Activated T-helper 1 cell treated with anti-CD3 and anti-CD28 coated beads, Interleukin-12 subunit alpha, Interleukin-12 subunit beta, Interleukin-2, Interleukin-4 antibody, amounts not matched to agents 30 ng/mL and 10 ng/mL and 1 ng/mL, durations not matched to agents 14 hours and 24 hours and 36 hours (primary cell): ENCODE data around the gene TYW5. TPM values are rescaled to one million over a fixed set of nuclear protein-coding genes. Genes with fewer than 3 reads are reported as not detected.

Experiments used
- DNase-seq: peaks from one replicate; pipeline ENCODE4 v3.0.0; 2021; ENCODE audit warnings: low spot score
- H3K27ac Mint-ChIP-seq: one replicate; pipeline ENCODE4 v1.8.0; 2021; ENCODE audit warnings: mild to moderate bottlenecking, mixed read lengths
- H3K27me3 Mint-ChIP-seq: one replicate; pipeline ENCODE4 v1.8.0; 2022; ENCODE audit warnings: mild to moderate bottlenecking, moderate library complexity, mixed read lengths; ENCODE audit not compliant: insufficient read depth
- H3K36me3 Mint-ChIP-seq: one replicate; pipeline ENCODE4 v1.8.0; 2021; ENCODE audit warnings: low read depth, mixed read lengths
- H3K4me1 Mint-ChIP-seq: one replicate; pipeline ENCODE4 v1.8.0; 2021; ENCODE audit warnings: low read depth, mixed read lengths
- H3K4me3 Mint-ChIP-seq: one replicate; pipeline ENCODE4 v1.8.0; 2021; ENCODE audit warnings: mild to moderate bottlenecking, moderate library complexity, mixed read lengths
- H3K9me3 Mint-ChIP-seq: one replicate; pipeline ENCODE4 v1.8.0; 2021; ENCODE audit warnings: mixed read lengths
- intact Hi-C: fragments of 100-400 bp; cut with micrococcal nuclease; formaldehyde crosslinking; loops from one replicate; pipeline ENCODE4 v1.15.1; 2024
- total RNA-seq: library from RNA; stranded (reverse); gene quantifications from 2 replicates; pipeline ENCODE4 v1.2.3, GENCODE V29; 2022

TYW5 gene
- total RNA-seq, 1 donor from 2014 or later: 11.7 TPM

DNA sequence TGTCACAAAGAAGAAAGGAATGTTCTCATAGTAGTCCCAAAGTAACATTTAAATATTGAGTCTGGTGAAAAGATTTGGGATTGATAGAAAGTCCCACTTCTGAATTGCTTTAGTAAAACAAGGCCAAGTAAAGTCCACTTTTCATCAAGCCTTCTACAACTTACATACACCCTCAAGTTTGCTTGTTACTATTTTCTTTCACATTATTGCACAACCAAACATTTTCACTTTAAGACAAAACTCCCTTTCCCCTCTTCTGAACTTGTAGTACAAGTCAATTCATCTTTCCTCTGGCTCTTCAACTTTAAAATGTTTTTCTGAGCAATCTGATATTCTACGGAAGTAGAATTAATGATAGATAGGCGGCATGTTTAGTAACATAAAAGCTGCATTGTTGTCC, 11.1 kb upstream of the TYW5 start:
- no peak for DNase-seq
- Mint-ChIP-seq H3K4me1 (peaks cover 13% of the 10 kb centered on the region), H3K9me3 (no peaks in the 10 kb centered on the region), H3K27ac (no peak overlapping the region), H3K4me3 (no peak overlapping the region), H3K36me3 (peaks cover 40% of the 10 kb centered on the region), H3K27me3 (no peaks in the 10 kb centered on the region)
- intact Hi-C loops: no loop called here

DNA sequence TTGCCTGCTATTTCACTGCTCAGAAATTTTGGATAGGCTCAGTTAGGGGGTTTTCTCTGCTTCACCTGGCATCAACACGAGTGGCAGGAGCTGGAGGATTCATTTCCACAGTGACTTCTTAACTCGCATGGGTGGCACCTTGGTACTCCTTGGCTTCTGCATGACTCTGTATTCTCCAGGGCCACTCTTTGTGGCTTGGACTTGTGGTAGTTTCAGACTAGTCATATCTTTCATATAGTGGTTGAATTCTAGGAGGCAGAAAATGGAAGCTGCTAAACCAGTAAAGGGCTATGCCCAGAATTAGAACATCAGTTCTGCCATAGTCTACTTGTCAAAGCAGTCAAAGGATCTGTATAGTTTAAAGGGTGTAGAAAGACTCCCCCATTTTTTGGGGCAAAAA, 6.9 kb upstream of the TYW5 start:
- Mint-ChIP-seq H3K9me3 (no peaks in the 10 kb centered on the region), H3K4me3 (no peak overlapping the region), H3K27me3 (no peaks in the 10 kb centered on the region), H3K27ac (no peak overlapping the region), H3K4me1 (peaks cover 30% of the 10 kb centered on the region), H3K36me3 (peaks cover 43% of the 10 kb centered on the region)
- intact Hi-C loops: no loop called here
- DNase-seq: no peak

DNA sequence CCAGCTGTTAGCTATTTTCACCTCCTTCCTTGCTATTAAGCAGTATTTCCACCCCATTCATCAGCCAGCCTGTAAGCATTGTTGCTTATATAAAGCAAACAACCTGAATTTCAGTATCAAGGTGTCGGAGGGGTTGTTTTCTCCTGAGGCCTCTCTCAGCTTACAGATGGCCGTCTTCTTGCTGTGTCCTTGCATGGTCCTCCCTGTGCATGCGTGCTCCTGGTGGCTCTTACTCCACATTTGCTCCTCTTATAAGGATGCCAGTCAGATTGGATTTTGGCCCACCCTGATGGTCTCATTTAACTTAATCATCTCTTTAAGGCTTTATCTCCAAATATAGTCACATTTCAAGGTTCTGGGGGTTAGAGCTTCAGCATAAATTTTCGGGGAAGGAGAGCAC, 2.7 kb upstream of the TYW5 start:
- no peaks in the 10 kb centered on the region for H3K9me3 Mint-ChIP-seq

DNA sequence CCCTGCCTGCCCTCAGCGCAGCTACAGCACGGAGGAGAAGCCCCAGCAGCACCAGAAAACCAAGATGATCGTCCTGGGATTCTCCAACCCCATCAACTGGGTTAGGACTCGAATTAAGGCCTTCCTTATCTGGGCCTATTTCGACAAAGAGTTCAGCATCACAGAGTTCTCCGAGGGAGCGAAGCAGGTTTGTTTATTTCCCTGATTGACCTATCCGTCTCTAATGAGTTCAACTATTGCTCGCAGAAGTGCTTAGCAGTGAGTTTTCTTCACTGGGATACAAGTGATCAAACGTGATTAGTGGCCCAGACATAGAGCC, 730 bp upstream of the TYW5 start:
- intact Hi-C loops: loop anchor here (5.0 kb wide), 4 partner anchors 104 to 906 kb away; partner anchors contain the start of genes BZW1, CLK1 and FTCDNL1
- no peaks in the 10 kb centered on the region for H3K9me3 Mint-ChIP-seq
- peak overlapping the region; percentile 99 for H3K4me3 Mint-ChIP-seq

More for the DNA sequence above, 2.7 kb upstream of the TYW5 start:
- H3K27me3 Mint-ChIP-seq: no peaks in the 10 kb centered on the region
- peaks cover 52% of the 10 kb centered on the region for H3K4me1 Mint-ChIP-seq
- peaks cover 35% of the 10 kb centered on the region for H3K36me3 Mint-ChIP-seq
- DNase-seq: no peak
- intact Hi-C loops: loop anchor here (5.0 kb wide), 4 partner anchors 106 to 904 kb away; partner anchors contain the start of genes BZW1, CLK1 and FTCDNL1
- peak overlapping the region; percentile 72 for H3K4me3 Mint-ChIP-seq
- H3K27ac Mint-ChIP-seq: no peak overlapping the region

DNA sequence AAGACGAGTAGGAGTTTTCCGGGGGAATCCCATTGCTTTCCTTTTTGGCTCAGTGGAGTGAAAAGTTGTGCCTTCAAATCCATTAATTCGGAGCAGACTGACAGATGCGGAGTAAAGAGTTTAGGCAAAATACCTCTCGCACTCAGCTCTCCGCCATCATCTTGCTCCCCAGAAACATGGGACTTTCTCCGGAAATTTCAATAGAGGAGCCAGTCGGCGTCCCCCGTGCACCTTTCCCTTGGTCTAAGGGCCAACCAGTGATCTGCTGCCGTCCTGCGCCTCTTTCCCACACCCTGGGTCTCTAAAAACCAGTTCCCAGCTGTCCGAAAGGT, 318 bp downstream of the TYW5 start:
- Mint-ChIP-seq H3K9me3 (no peaks in the 10 kb centered on the region), H3K4me3 (peak overlapping the region; percentile 99), H3K27me3 (no peaks in the 10 kb centered on the region), H3K4me1 (peaks cover 68% of the 10 kb centered on the region), H3K36me3 (peaks cover 35% of the 10 kb centered on the region), H3K27ac (peak overlapping the region; percentile 93)
- DNase-seq: no peak
- intact Hi-C loops: loop anchor here (1.0 to 5.0 kb wide), 9 partner anchors 24 to 907 kb away; partner anchors contain the start of genes BZW1, C2orf69, CLK1 and FTCDNL1

More for the DNA sequence above, 730 bp upstream of the TYW5 start:
- peaks cover 31% of the 10 kb centered on the region for H3K36me3 Mint-ChIP-seq
- DNase-seq: no peak
- peaks cover 57% of the 10 kb centered on the region for H3K4me1 Mint-ChIP-seq
- no peaks in the 10 kb centered on the region for H3K27me3 Mint-ChIP-seq
- peak overlapping the region; percentile 93 for H3K27ac Mint-ChIP-seq

DNA sequence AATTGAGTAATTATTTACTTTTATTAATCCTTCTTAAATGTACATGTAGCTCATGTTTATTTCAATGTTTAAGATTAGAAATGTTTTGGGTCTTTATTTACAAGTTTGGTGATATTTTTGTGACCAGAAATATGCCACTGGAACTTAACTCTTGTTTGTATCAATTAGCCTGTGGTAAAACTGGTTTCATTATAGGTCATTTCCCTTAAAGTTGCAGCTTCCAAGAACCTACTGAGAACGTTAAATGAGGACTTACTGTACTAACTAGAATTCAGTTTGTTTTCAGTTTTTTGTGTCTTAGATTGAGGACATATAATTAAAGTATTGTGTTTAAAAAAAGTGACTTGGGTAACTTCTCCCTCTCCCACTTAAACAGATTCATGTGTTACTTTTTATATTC, 4.3 kb downstream of the TYW5 start:
- H3K4me3 Mint-ChIP-seq: no peak overlapping the region
- H3K4me1 Mint-ChIP-seq: peaks cover 57% of the 10 kb centered on the region
- no peaks in the 10 kb centered on the region for H3K27me3 Mint-ChIP-seq
- intact Hi-C loops: no loop called here
- no peaks in the 10 kb centered on the region for H3K9me3 Mint-ChIP-seq
- H3K36me3 Mint-ChIP-seq: peaks cover 29% of the 10 kb centered on the region
- peak overlapping the region; percentile 61 for H3K27ac Mint-ChIP-seq
- DNase-seq: no peak

DNA sequence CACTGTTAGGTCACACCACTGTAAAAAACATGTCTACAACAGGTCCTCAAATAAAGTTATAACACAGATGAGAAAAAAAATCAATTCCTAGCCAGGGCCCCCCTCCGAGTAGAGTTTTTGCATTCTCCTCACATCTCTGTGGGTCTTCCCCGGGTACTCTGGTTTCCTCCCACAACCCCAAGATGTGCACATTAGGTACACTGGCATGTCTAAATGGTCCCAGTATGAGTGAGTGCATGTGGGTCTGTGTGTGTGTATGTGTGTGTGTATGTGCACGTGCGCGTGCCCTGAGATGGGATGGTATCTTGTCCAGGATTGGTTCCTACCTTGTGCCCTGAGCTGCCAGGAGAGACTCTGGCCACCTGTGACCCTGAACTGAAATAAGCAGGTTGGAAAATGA, 4.9 kb downstream of the TYW5 start:
- H3K4me3 Mint-ChIP-seq: peak overlapping the region; percentile 28
- DNase-seq: no peak
- H3K9me3 Mint-ChIP-seq: no peaks in the 10 kb centered on the region
- H3K27ac Mint-ChIP-seq: peak overlapping the region; percentile 74
- H3K4me1 Mint-ChIP-seq: peaks cover 64% of the 10 kb centered on the region
- peaks cover 34% of the 10 kb centered on the region for H3K36me3 Mint-ChIP-seq
- no peaks in the 10 kb centered on the region for H3K27me3 Mint-ChIP-seq
- intact Hi-C loops: no loop called here

DNA sequence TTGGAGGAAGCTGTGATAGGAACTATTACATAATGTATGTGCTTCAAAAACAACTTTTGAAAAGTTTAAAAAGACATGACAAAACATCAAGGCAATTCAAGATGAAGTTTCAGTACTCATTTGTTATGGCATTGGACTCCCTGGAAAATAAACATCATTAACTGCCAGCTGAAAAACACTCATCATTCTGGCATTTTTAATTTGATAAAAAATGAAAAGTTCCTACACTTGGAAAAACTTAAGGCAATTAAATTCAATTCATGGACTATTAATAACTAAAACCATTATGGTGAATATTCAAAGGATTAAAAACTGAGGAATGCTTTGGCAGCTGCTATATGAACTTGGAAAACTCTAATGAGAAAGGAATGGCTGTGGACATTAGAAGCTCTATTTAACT, 8.5 kb downstream of the TYW5 start:
- Mint-ChIP-seq H3K27me3 (no peaks in the 10 kb centered on the region), H3K36me3 (peaks cover 40% of the 10 kb centered on the region), H3K9me3 (no peaks in the 10 kb centered on the region), H3K4me3 (no peak overlapping the region), H3K4me1 (peaks cover 62% of the 10 kb centered on the region), H3K27ac (no peak overlapping the region)
- intact Hi-C loops: no loop called here
- DNase-seq: no peak

DNA sequence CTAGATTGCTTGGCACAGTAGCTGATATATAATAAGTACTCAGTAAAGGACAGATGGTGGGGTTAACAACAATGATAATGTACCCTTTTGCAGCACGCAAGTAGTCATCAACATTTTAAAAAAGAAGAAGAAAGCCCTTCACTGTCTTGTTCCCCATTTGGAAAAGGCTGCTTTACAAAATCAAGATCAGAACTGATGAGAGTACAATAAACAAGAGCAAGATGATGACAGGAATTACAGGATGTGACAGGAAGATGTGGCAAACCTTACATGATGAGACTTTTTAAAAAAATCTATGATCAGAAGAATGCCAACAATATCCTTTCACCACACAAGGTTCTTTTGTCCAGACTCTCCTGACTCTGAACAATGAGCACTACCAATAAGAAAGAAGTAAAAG, 9.1 kb downstream of the TYW5 start:
- H3K9me3 Mint-ChIP-seq: no peaks in the 10 kb centered on the region
- intact Hi-C loops: no loop called here
- H3K4me1 Mint-ChIP-seq: peaks cover 56% of the 10 kb centered on the region
- H3K4me3 Mint-ChIP-seq: no peak overlapping the region
- no peak overlapping the region for H3K27ac Mint-ChIP-seq
- H3K27me3 Mint-ChIP-seq: no peaks in the 10 kb centered on the region
- DNase-seq: no peak
- peaks cover 37% of the 10 kb centered on the region for H3K36me3 Mint-ChIP-seq

DNA sequence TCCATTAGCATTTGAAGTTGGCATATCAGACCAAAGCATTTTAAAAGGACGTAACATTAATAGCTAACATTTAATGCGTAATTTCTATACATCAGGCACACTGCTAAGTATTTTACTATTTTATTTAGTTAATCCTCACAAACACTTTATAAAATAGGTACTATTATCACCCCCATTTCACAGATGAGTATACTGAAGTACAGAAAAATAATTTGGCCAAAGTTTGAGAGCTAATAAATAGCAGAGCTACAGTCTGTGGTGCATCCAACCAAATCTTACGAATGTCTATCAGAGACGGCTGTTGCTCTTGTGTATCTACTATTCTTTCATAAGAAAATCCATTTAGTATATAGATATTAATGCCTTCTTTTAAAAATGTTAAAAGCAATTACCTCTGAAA, 11.9 kb downstream of the TYW5 start:
- DNase-seq: no peak
- peaks cover 38% of the 10 kb centered on the region for H3K36me3 Mint-ChIP-seq
- intact Hi-C loops: loop anchor here (5.0 kb wide), 1 partner anchor 81 kb away; no protein-coding TSS in a partner anchor
- no peaks in the 10 kb centered on the region for H3K27me3 Mint-ChIP-seq
- peaks cover 41% of the 10 kb centered on the region for H3K4me1 Mint-ChIP-seq
- H3K27ac Mint-ChIP-seq: peak overlapping the region; percentile 43
- no peak overlapping the region for H3K4me3 Mint-ChIP-seq
- no peaks in the 10 kb centered on the region for H3K9me3 Mint-ChIP-seq

DNA sequence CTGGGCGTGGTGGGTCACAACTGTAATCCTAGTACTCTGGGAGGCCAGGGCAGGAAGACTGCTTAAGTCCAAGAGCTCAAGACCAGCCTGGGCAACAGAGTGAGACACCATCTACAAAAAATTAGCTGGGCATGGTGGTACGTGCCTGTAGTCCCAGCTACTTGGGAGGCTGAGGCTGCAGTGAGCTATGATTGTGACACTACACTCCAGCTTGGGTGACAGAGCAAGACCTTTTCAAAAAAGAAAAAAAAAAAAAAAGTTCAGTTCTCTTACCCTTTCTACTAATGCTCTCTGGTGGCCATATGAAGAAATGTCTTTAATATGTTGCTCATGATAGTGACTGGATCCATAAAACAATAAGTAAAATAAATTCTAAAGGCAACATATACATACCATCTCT, 14.9 kb downstream of the TYW5 start:
- H3K4me3 Mint-ChIP-seq: no peak overlapping the region
- H3K9me3 Mint-ChIP-seq: no peaks in the 10 kb centered on the region
- H3K27me3 Mint-ChIP-seq: no peaks in the 10 kb centered on the region
- H3K4me1 Mint-ChIP-seq: peaks cover 24% of the 10 kb centered on the region
- H3K27ac Mint-ChIP-seq: no peak overlapping the region
- peaks cover 31% of the 10 kb centered on the region for H3K36me3 Mint-ChIP-seq
- no peak for DNase-seq
- intact Hi-C loops: loop anchor here (5.0 kb wide), 1 partner anchor 78 kb away; no protein-coding TSS in a partner anchor

DNA sequence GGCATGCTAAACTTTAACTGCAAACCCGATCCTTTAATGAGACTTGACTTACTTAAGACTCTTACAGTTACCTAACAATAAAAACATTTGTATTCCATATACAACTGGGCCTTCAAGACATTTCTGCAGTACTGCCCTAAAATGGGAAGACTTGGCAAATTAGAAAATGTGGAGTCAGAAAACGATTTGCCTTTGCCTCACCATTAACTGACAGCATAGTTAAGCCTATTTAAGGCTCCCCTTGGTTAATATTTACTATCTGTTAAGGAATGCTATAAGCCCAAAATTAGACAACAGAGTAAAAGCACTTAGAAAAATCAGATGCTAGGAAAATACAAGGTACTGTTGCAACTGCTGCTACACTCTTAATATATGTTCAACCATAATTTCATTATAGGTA, 18.7 kb downstream of the TYW5 start:
- H3K4me1 Mint-ChIP-seq: peaks cover 9% of the 10 kb centered on the region
- no peaks in the 10 kb centered on the region for H3K27me3 Mint-ChIP-seq
- no peak for DNase-seq
- no peaks in the 10 kb centered on the region for H3K9me3 Mint-ChIP-seq
- peaks cover 28% of the 10 kb centered on the region for H3K36me3 Mint-ChIP-seq
- H3K4me3 Mint-ChIP-seq: no peak overlapping the region
- intact Hi-C loops: no loop called here
- H3K27ac Mint-ChIP-seq: no peak overlapping the region

DNA sequence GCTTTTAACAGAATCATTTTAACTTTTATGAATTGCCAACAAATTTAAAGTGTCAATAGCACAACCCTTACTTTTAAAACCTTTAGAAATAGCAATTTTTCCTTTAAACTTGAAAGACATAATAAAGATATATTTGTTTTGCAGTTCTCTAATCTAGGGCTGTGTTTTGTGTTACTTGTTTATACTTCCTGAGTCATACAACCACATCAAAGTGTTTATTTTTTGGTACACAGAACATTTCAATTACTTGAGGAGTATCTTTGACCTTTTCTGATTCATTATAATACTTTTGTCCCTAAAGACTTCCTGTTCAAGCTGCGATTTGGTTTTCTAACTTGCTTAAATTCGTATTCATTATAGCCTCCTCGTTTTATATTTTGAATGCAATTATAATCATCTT, 21.8 kb downstream of the TYW5 start:
- Mint-ChIP-seq H3K4me1 (peaks cover 5% of the 10 kb centered on the region), H3K27ac (no peak overlapping the region), H3K36me3 (peaks cover 27% of the 10 kb centered on the region), H3K9me3 (no peaks in the 10 kb centered on the region), H3K4me3 (no peak overlapping the region), H3K27me3 (no peaks in the 10 kb centered on the region)
- no peak for DNase-seq
- intact Hi-C loops: no loop called here

DNA sequence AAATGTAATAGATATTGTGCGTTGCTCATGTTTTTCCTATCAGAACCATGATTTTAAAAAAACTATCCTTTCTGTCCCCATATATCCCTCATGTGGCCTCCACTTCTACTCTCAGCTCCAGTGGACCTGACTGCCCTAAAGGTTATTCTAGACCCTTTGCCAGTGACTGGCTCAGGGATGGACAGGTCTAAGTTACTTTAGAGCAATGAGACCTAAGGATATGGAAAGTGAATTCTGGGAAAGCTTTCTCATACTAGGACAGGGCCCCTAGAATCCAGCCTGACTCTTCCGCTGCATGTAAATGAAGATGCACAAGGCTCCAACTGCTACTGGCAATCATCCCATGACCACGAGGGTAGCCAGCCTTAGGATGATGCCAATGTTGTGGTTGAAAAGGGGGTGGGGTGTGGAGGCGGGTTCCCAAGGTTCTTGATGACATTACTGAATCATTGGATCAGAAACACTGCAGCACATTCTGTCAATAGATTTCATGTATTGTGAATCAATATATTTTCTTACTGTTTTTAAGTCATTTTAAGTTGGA, 22.9 kb downstream of the TYW5 start:
- no peak overlapping the region for H3K27ac Mint-ChIP-seq
- intact Hi-C loops: no loop called here

More for the DNA sequence above, 22.9 kb downstream of the TYW5 start:
- peaks cover 5% of the 10 kb centered on the region for H3K4me1 Mint-ChIP-seq
- H3K4me3 Mint-ChIP-seq: no peak overlapping the region
- no peak for DNase-seq
- H3K9me3 Mint-ChIP-seq: no peaks in the 10 kb centered on the region
- no peaks in the 10 kb centered on the region for H3K27me3 Mint-ChIP-seq
- peaks cover 22% of the 10 kb centered on the region for H3K36me3 Mint-ChIP-seq
